GM18868 (cell line): ENCODE data around the gene YIPF2.
A peak's percentile ranks its signal among the peaks of the same experiment; 100 is the strongest.
"Not testable (repeated sequence)": the region's sequence is repeated elsewhere in the genome, so short reads cannot be mapped to it uniquely, and the experiment has no call there.

Source experiments
- ATAC-seq: cut with Tn5 transposase; IDR thresholded peaks from one replicate; pipeline ENCODE4 v1.9.1; 2021; ENCODE audit warnings: mild to moderate bottlenecking, moderate library complexity; ENCODE audit not compliant: unreplicated experiment

The YIPF2 gene

GRCh38 chr19:10877608-10878007, 50.8 kb downstream of the YIPF2 start:
- ATAC-seq = not testable (repeated sequence)

DNA sequence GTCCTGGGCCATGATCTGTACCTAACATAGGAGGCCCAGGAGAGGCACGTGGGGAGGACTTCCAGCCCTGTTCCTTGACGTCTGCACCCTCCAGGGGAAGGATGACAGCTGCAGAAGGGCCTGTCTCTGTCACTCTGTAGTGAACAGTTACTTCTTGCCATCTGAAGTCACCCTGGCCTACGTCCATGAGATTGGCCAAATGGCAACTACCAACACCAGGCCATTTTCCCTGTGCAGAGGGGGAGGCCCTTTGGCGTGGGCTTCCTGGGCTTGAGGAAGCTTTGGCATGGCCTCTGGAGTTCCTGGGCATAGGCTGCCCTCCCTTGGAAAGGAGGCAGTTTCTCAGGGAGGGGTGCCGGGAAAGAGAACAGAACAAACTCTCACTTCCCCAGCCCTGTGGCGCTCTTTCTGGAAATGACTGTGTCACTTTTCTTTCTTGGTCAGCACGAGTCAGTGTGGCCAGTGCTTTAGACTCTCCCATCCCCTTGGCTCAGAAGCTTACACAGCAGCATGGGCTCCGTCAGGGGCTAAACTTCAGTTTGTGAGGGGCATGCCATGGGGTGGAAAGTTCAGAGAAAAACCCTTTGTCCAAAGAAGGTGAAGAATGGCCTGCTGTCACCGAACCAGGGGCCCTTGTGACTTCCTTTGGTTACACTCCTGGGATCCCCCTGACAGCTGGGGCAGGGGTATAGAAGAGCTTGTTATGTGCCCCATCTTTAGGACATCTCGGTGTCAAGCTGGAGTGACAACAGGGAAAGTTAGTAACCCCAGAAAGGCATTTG, 51.8 kb downstream of the YIPF2 start:
- ATAC-seq = peak; percentile 65

DNA sequence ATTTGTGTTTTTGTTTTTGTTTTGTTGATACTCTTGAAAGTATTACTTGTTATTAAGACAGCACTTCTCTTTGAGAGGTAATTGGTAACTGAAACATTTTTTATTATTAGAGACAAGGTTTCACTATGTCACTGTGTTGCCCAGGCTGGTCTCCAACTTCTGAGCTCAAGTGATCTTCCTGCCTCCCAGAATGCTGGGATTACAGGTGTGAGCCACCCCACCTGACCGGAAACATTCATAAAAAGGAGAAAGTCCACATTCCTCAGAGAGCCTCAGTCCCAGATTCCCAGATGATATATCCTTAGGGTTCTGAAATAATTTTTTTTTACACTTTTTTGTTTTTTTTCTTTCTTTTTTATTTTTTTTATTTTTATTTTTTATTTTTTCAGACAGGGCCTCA, 54.4 kb downstream of the YIPF2 start:
- ATAC-seq = no peak

DNA sequence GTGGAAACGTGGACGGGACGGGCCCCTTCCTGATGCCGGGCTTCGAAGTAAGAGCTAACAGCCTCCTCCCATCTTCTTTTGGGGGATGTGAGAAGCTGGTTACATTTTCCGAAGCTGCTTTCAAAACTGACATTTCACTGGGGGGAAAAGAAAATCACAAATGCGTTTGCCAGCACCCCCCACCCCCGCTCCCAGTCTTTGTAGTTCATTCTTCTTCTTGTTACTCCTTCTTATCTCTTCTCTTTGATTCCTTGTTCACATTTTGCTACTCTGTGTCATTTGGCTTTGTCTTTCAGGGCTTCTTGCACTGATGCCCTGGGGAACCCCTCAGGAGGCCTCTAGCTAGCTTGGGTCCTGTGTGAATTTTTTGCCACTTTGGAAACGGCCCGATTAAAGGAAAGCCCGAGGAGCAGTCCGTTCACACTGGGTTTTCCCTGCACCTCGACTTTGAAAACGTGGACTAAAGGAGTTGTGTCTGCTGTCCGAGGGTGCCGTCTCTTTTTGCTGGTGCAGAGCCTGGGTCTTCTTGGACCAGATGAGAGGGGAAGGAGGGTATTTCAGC, 55.8 kb downstream of the YIPF2 start:
- ATAC-seq = no peak
